Measurements from ENCODE around the gene TFF1. TPM values are rescaled to one million over a fixed set of nuclear protein-coding genes. Genes with fewer than 3 reads are reported as not detected.

Gene TFF1
- polyA plus RNA-seq, result not detected in 2 replicates

GRCh38 chr21:42366292-42367010 is at the start of gene TFF1:
Gene TFF1 (minus strand): TSS chr21:42366535. CDS start chr21:42366495, 40 bp downstream.

GRCh38 chr21:42403611-42404231 is 37.4 kb upstream of the TFF1 start, which contains the start of gene UBASH3A:
Gene UBASH3A (plus strand): TSS chr21:42403902. CDS start chr21:42403946, 44 bp downstream.

GRCh38 chr21:42395905-42396651 is 29.7 kb upstream of the TFF1 start, which contains the start of gene TMPRSS3:
Gene TMPRSS3 (minus strand): TSS chr21:42396052. CDS start chr21:42395417, 635 bp downstream.

GRCh38 chr21:42350927-42351426 is 15.4 kb downstream of the TFF1 start, which contains the start of gene TFF2:
Gene TFF2 (minus strand): TSS chr21:42350994. CDS start chr21:42350957, 37 bp downstream.

GRCh38 chr21:42315296-42315891 is 50.9 kb downstream of the TFF1 start, which contains the start of gene TFF3:
Gene TFF3 (minus strand): TSS chr21:42315409. CDS start chr21:42315374, 35 bp downstream.

Other genes starting within 250 kb of the TFF1 start
- 12.1 and 18.4 TPM in 2 replicates for gene ABCG1, start 147.4 kb downstream of the TFF1 start, polyA plus RNA-seq
- gene TFF3, start 51.1 kb downstream of the TFF1 start, polyA plus RNA-seq, result not detected in 2 replicates
- not detected in 2 replicates for gene TFF2, start 15.5 kb downstream of the TFF1 start, polyA plus RNA-seq
- 3.0 and 5.2 TPM in 2 replicates for gene TMPRSS3, start 29.5 kb upstream of the TFF1 start, polyA plus RNA-seq
- gene UBASH3A, start 37.4 kb upstream of the TFF1 start, polyA plus RNA-seq, result 0.50 TPM in 1 of 2 replicates, not detected in the other
- 1.9 and 3.2 TPM in 2 replicates for gene RSPH1, start 129.7 kb upstream of the TFF1 start, polyA plus RNA-seq
- gene SLC37A1, start 147.3 kb upstream of the TFF1 start, polyA plus RNA-seq, result 8.6 and 18.5 TPM in 2 replicates

Measured in Purkinje cell (primary cell).